GM21528 (cell line): ENCODE measurements around the gene AFAP1L2.

ENCODE experiments used
- ATAC-seq: cut with Tn5 transposase; IDR thresholded peaks from one replicate; pipeline ENCODE4 v1.9.1; 2021; ENCODE audit warnings: mild to moderate bottlenecking, moderate library complexity; ENCODE audit not compliant: unreplicated experiment, low FRiP score

AFAP1L2 gene

GRCh38 chr10:114392112-114392835 is 12.0 kb downstream of the AFAP1L2 start:
- no peak for ATAC-seq

DNA sequence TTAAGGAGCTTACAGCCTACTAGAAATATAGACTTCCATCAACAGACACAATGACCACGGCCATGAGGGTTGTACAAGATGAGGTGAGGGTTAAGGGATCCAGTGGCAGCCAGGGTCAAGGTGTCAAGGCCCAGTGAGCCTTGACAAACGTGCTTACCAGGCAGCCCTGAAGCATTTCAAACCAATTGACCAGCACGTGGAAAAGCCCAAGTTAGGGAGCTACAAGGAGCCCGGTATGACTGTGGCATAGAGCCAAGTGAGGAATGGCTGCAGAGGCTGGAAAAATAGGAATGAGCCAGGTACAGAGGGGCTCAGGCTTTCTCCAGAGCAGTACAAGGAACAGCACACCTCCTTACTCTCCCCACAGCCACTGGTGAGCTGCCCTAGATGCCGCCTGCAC is 12.7 kb downstream of the AFAP1L2 start:
- ATAC-seq: no peak

GRCh38 chr10:114389426-114389825 is 14.9 kb downstream of the AFAP1L2 start:
- ATAC-seq: no peak

DNA sequence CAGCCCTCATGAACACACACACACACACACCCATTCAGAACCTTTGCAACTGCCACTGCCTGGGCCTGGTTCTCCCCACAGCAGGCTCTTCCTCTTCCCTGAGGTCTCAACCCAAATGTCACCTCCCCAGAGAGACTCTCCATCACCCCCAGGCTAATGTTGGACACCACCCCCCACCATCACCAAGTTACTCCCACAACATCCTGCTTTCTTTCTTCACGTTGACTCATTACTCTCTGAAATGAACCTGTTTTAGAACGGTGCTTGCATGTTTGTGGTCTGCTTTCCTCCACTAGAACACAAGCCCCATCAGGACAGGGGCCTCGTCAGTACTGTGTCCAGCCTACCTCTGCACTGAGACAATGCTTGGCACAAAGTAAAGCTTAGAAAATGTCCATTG is 16.0 kb downstream of the AFAP1L2 start:
- no peak for ATAC-seq

DNA sequence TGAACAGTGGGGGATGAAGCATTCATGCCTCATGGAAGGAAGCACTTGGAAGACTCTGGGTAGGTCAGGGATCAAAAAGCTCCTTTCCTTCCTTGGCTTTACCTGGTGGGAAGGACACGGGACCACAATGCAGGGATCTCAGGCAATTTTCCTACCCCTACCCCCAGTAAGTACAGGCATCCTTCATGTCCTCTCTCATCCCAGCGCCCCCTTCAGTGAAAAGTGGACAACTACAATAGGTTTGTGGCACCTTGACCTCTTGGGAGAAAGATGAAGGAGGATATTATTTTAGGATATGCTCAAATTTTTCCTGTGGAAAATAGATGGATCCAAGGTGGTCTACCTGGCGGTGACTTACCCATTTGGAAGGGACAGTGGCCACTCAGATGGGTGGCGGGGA is 16.5 kb downstream of the AFAP1L2 start:
- ATAC-seq: no peak

- ATAC-seq: no peak
These were observed 17.9 kb downstream of the AFAP1L2 start for GRCh38 chr10:114386452-114386851.

DNA sequence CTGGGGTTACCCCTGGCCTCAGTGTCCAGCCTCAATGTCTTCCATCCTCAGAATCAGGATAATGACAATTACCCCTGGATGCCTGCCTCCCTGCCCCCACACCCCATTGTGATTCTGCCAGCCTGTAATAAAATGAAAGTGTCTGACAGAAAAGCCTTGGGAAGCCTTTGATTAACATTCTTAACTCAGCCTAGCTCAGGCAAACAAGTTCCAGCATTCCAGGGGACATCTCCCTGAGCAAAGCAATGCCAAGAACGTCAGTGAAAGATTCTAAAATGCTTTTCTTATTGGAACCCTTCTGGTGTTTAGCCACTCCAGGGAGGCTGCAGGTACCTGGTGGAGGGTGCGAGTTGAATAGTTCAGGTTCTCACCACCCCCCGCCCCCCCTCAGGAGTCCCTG is 18.7 kb downstream of the AFAP1L2 start:
- ATAC-seq: no peak

DNA sequence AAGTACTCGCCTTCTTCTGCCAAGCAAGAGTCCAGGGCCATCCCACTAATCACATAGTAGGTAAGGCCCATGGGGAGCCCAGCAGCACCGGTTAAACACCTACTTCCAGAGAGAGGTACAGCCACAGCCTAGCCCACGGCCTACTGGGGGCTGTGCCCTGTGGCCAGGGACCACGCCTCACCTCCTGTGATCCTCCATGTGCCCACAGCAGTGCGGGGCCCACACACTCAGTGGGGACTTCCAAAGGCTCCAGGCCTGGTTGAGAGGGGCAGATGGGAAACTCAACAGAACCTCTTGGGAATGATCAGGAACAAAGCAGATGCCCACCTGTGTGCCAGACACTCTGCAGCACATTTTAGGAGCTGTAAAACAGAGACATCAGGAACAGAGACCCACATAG is 19.7 kb downstream of the AFAP1L2 start:
- no peak for ATAC-seq

DNA sequence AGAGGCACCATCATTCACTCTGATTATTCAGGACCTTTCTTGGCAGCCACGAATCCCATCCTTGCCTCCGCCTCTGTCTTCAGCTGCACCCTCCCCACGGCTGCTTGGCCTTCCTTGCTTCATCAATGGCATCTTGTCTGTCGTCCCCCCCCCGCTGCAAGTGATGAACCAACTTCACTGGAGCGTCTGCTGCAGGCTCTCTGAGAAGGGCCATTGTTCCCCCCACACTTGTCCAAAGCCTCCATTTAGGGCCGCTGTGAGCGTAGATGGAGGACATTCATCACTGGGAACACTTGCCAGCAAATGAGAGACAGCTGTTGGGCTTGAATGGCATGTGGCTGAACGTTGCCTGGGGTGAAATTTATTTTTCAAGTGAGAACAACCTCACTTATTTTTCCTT is 20.1 kb downstream of the AFAP1L2 start:
- no peak for ATAC-seq

GRCh38 chr10:114380797-114381196 is 23.5 kb downstream of the AFAP1L2 start:
- ATAC-seq: no peak

DNA sequence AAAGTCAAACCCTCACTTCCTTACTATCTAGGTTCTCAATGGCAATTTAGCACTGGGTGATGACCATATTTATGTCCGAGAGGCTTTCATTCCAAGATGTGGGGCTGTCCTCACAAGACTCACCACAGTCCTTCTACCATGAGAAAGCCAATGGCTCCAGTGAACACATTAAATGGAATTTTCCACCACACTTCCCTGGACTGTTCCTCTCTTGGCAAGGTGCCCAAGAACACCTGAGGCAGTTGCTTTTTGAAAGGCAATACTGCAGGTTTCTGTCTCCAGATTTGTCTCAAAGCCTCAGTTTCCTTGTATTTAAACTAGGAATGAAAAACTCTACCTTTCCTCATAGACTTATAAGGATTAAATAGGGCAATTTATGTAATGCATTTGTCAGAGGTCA is 24.2 kb downstream of the AFAP1L2 start:
- no peak for ATAC-seq

DNA sequence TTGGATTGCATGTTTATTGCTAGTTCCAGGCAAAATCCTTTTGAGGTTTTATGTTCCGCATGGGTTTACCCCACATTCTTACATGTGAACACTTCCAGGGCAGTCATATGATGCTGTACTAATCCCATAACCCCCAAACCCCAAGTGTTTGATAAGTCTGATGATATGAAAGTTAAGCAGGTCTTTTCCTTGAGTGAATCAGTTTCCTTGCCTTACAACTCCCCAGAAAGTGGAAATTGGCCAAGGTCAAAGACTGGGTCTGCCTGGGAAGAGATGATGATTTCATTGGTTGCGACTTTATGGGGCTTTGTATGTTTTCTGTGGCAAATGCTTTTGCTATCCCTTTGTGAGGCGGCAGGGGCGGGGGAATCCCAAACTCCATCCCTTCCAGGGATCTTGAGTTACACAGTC is 24.7 kb downstream of the AFAP1L2 start:
- ATAC-seq: no peak

DNA sequence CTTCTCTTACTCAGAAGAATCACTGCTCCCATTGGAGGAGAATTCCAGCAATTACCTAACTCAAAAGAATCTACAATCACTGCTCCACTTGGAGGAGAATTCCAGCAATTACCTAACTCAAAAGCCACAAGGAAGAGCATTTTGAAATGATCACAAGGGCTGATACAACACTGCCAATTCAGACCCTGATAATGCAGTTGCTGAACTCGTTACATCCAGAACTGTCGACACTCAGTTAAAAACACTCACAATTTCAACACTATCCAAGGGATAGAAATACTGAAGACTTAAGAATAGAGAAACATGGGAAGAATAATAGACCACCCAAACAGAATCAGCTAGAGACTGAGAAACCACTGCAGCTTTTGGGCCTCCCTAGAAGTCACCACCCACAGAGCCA is 27.8 kb downstream of the AFAP1L2 start:
- ATAC-seq: no peak

GRCh38 chr10:114375047-114375446 is 29.3 kb downstream of the AFAP1L2 start:
- no peak for ATAC-seq

- ATAC-seq: no peak
These were observed 30.1 kb downstream of the AFAP1L2 start for GRCh38 chr10:114374053-114374791.

DNA sequence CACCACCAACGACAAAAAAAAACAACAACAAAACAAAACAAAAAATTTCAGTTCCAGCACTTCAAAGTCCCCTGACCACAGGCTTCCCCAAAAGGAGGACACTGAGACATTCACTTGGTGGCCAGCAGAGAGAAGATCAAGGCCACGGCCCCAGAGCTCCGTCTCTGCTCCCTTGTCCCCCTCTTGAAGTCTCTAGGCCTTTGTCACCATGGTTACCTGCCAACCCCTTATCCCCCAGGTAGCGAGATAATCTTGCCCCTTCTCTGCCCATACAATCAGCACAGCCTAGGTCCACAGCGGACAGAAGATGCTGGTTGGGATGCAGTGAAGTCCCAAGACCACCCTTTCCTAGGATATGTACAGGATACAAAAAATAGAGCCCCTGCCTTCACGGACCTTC is 30.7 kb downstream of the AFAP1L2 start:
- no peak for ATAC-seq

DNA sequence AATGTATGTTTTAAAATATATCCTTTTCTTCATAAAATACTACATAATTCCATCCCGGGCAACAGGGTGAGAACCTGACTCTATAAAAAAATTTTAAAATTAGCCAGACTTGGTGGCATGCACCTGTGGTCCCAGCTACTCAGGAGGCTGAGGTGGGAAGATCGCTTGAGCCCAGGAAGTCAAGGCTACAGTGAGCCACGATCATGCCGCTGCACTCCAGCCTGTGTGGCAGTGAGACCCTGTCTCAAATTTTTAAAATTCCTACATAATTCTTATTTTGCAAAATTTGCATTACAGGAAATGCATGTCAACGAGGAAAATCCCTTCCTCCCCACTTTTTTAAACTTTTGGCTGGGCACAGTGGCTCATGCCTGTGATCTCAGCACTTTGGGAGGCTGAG is 31.3 kb downstream of the AFAP1L2 start:
- ATAC-seq: no peak

DNA sequence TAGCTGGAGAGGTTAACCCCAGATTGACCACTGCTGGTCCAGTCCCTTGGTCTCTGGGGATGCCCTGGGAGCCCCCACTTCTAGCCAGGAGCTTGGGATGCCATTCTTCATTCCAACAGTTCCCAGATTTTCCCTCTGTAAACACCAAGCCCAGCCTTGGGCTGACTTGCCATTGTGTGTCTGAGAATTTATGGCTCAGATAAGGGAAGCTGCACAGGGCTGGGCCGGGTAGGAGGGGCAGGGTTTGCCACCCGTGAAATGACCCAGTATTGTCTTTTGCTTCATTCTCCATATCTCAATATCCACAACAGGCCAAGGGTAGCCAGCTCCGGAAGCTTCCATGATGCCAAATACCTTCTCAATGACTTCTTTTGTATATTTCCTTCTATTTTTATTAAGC is 32.1 kb downstream of the AFAP1L2 start:
- ATAC-seq: no peak

DNA sequence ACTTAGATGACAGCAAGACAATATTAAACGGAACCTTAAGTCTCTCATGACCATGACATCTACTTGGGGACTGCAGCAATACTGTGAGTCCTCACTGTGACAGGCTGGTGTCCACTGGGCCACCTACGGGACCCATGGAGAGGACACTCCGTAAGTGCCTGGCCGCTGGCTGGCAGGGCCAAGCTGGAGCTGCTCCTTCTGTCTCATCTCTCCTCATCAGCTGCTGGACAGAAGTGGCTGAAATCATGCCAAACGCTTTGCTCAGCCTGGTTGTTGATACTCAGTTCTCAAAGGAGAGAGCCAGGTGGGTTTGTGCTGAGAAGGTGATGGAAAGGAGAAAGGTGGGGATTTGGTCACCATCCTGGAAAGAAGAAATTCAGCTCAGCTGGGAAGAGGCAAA is 33.3 kb downstream of the AFAP1L2 start:
- ATAC-seq: no peak

GRCh38 chr10:114370199-114370598 is 34.1 kb downstream of the AFAP1L2 start:
- no peak for ATAC-seq

DNA sequence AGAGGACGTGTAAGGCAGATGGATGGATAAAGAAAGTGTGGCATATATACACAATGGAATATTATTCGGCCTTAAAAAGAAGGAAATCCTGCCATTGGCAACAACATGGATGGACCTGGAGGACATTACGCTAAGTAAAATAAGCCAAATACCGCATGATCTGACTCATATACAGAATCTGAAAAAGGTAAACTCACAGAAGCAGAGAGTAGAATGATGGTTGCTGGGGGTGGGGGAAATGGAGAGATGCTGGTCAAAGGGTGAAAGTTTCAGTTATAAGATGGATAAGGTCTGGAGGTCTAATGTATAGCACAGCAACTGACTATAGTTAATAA is 36.3 kb downstream of the AFAP1L2 start:
- no peak for ATAC-seq

DNA sequence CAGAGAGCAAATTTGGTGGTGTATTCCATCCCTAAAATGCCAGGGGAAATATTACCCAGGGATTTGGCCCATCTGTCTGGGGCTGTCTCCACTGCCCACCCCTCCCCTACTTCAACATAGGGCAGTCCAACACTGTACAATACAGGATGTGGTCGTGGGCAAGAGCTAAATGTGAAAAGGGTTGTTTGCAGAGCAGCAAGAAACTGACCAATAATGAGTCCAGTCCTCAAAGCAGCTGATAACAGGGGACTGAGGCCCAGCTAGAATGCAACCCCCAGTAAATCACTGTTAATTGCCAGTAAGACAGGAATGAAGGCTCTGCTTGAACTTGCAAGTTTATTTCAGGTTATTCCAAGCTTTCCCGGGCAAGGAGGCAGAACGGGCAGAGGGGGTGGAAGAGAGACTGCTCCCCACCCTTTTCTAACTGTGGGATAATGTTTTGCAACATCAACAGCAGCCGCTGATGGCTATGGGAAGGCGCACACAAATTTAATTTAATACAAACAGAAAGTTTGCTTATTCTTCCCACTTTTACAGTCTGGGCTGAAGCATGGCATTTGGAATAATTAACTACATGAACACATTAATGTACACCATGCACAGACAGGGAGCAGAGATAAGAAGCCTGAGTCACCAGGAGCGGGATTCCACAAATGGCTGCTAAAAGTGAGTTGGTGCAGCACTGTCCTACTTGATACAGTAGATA is 36.8 kb downstream of the AFAP1L2 start:
- ATAC-seq: no peak
